Activated CD4-positive, alpha-beta T cell treated with anti-CD3 and anti-CD28 coated beads, Interleukin-2, amount 50 U/mL, for 4 hours (primary cell): ENCODE data around the gene RHOXF2.

Source experiments
- DNase-seq, 2 experiments: peaks; one replicate each; pipeline ENCODE4 v3.0.0-alpha.2; 2020

The RHOXF2 gene

GRCh38 chrX:120205816-120206753 lies 47.7 kb downstream of the RHOXF2 start:
- no peak for DNase-seq

GRCh38 chrX:120207009-120207605 lies 48.7 kb downstream of the RHOXF2 start:
- DNase-seq, result no peak

GRCh38 chrX:120213438-120214265 lies 55.2 kb downstream of the RHOXF2 start:
- DNase-seq, result peak; percentile 32 to 49
